HG02852 (cell line): ENCODE results near the gene SLC16A10.
"Not testable (repeated sequence)": the region's sequence is repeated elsewhere in the genome, so short reads cannot be mapped to it uniquely, and the experiment has no call there.

ENCODE experiments used
- ATAC-seq: cut with Tn5 transposase; IDR thresholded peaks from one replicate; pipeline ENCODE4 v1.9.1; 2021; ENCODE audit warnings: mild to moderate bottlenecking, moderate library complexity; ENCODE audit not compliant: unreplicated experiment

SLC16A10 gene

GRCh38 chr6:111183702-111184517 lies 96.6 kb downstream of the SLC16A10 start:
- peak; percentile 92 for ATAC-seq

- ATAC-seq, result no peak
These were observed 97.7 kb downstream of the SLC16A10 start for GRCh38 chr6:111184827-111185532.

- ATAC-seq, result no peak
These were observed 98.7 kb downstream of the SLC16A10 start for GRCh38 chr6:111185954-111186353.

GRCh38 chr6:111187874-111188273 lies 100.6 kb downstream of the SLC16A10 start:
- no peak for ATAC-seq

- ATAC-seq, result not testable (repeated sequence)
These were observed 102.4 kb downstream of the SLC16A10 start for GRCh38 chr6:111189666-111190210.

GRCh38 chr6:111190637-111191036 lies 103.3 kb downstream of the SLC16A10 start:
- no peak for ATAC-seq

- ATAC-seq, result not testable (repeated sequence)
These were observed 103.8 kb downstream of the SLC16A10 start for GRCh38 chr6:111191136-111191535.

GRCh38 chr6:111192911-111193555 lies 105.7 kb downstream of the SLC16A10 start:
- no peak for ATAC-seq

- no peak for ATAC-seq
These were observed 108.4 kb downstream of the SLC16A10 start for GRCh38 chr6:111195656-111196055.

GRCh38 chr6:111198841-111199240 lies 111.5 kb downstream of the SLC16A10 start:
- ATAC-seq, result no peak

- no peak for ATAC-seq
These were observed 112.6 kb downstream of the SLC16A10 start for GRCh38 chr6:111199935-111200334.

- no peak for ATAC-seq
These were observed 113.3 kb downstream of the SLC16A10 start for GRCh38 chr6:111200350-111201243.

- no peak for ATAC-seq
These were observed 113.9 kb downstream of the SLC16A10 start for GRCh38 chr6:111201244-111201554.

- ATAC-seq, result no peak
These were observed 114.5 kb downstream of the SLC16A10 start for GRCh38 chr6:111201764-111202163.

- ATAC-seq, result not testable (repeated sequence)
These were observed 116.2 kb downstream of the SLC16A10 start for GRCh38 chr6:111203539-111203938.

GRCh38 chr6:111204305-111204704 lies 117.0 kb downstream of the SLC16A10 start:
- ATAC-seq, result no peak

GRCh38 chr6:111204881-111205280 lies 117.6 kb downstream of the SLC16A10 start:
- ATAC-seq, result no peak

- ATAC-seq, result no peak
These were observed 118.2 kb downstream of the SLC16A10 start for GRCh38 chr6:111205502-111205901.

GRCh38 chr6:111207141-111207858 lies 120.0 kb downstream of the SLC16A10 start:
- ATAC-seq, result no peak

- ATAC-seq, result no peak
These were observed 121.6 kb downstream of the SLC16A10 start for GRCh38 chr6:111208933-111209332.
